ENCODE results near the gene TMEM114. TPM values are rescaled to one million over a fixed set of nuclear protein-coding genes. Genes with fewer than 3 reads are reported as not detected.

The TMEM114 gene
- total RNA-seq, 1 experiment from 2014 or later, result not detected

GRCh38 chr16:8554881-8555280 is 35.4 kb downstream of the TMEM114 start:
- no peaks in the 10 kb centered on the region for H3K36me3 ChIP-seq (ENCODE audit: control insufficient read depth in 1 of 2, insufficient read depth in 2 of 2, low read length in 2 of 2)
- H3K9ac ChIP-seq (ENCODE audit: low read length), result no peak overlapping the region
- H2AFZ ChIP-seq (ENCODE audit: low read depth, low read length, poor library complexity, severe bottlenecking), result no peak overlapping the region
- no peaks in the 10 kb centered on the region for H3K9me2 ChIP-seq (ENCODE audit: insufficient read depth)
- RAD21 ChIA-PET (ENCODE audit: low non-redundant PET in 1 of 2, low total read pairs in 2 of 2, uncharacterized antibody in 2 of 2, unreplicated experiment in 2 of 2), result no interaction called here
- no peak overlapping the region for H3K4me2 ChIP-seq (ENCODE audit: low read length)
- H3K9me3 ChIP-seq (ENCODE audit: control insufficient read depth in 1 of 2, insufficient read depth in 1 of 2, low read depth in 1 of 2, low read length in 2 of 2), result no peaks in the 10 kb centered on the region
- TF ChIP-seq SRF (IDR thresholded peaks at IDR 0.05; ENCODE audit: low read depth) (no peak), CBX3 (IDR thresholded peaks at IDR 0.05; ENCODE audit: low read depth) (no peak), ATF3 (IDR thresholded peaks at IDR 0.05) (no peak), FOSL1 (IDR thresholded peaks at IDR 0.05; ENCODE audit: low read depth) (no peak), EGR1 (IDR thresholded peaks at IDR 0.05; ENCODE audit: low read depth) (no peak), ZBTB33 (IDR thresholded peaks at IDR 0.05; ENCODE audit: extremely low read depth, insufficient replicate concordance, low read length) (no peak), YY1 (IDR thresholded peaks at IDR 0.05; ENCODE audit: extremely low read depth, insufficient replicate concordance, low read depth, low read length) (no peak), ZNF274 (IDR thresholded peaks at IDR 0.05; ENCODE audit: low read depth, low read length) (no peak), CTCF (IDR thresholded peaks at IDR 0.05 in 2 of 3, conservative IDR thresholded peaks at IDR 0.05 in 1 of 3; ENCODE audit: borderline replicate concordance in 1 of 3, insufficient read depth in 1 of 3, low read depth in 2 of 3, low read length in 2 of 3) (no peak), TCF7L2 (IDR thresholded peaks at IDR 0.05; ENCODE audit: borderline replicate concordance, extremely low read depth, insufficient read depth, insufficient read length) (no peak), SIN3A (IDR thresholded peaks at IDR 0.05; ENCODE audit: low read depth) (no peak), ELF1 (IDR thresholded peaks at IDR 0.05; ENCODE audit: borderline replicate concordance, low read depth) (no peak), SP1 (IDR thresholded peaks at IDR 0.05; ENCODE audit: low read depth) (no peak), RAD21 (IDR thresholded peaks at IDR 0.05; ENCODE audit: low read depth) (no peak), ZFX (IDR thresholded peaks at IDR 0.05) (no peak)
- no peaks in the 10 kb centered on the region for H3K4me1 ChIP-seq (ENCODE audit: control insufficient read depth in 1 of 2, insufficient read depth in 2 of 2, low read length in 2 of 2)
- DNase-seq (ENCODE audit: low read depth, low spot score), result no peak
- no peak overlapping the region for H3K27ac ChIP-seq (ENCODE audit: low read depth, low read length)
- no peak for ATAC-seq
- H3K79me2 ChIP-seq (ENCODE audit: insufficient read depth, low read length), result no peaks in the 10 kb centered on the region
- H4K20me1 ChIP-seq (ENCODE audit: insufficient read depth), result no peaks in the 10 kb centered on the region
- intact Hi-C loops (cut with micrococcal nuclease), result no loop called here
- H3K4me3 ChIP-seq (replicated peaks in 1 of 2; ENCODE audit: low read depth in 1 of 2, low read length in 2 of 2), result no peak overlapping the region
- CTCF ChIA-PET, result no interaction called here
- POLR2A ChIA-PET, result no interaction called here
- no TSS peak for BruUV-seq (replicated peaks)
- H3K27me3 ChIP-seq (ENCODE audit: insufficient read depth, low read length), result peaks cover 39% of the 10 kb centered on the region

All from HCT116 (cell line).